ENCODE results near the gene CSPG5.

Gene CSPG5

GRCh38 chr3:47578691-47579632 is at the start of gene CSPG5:
Gene CSPG5, minus strand, starts transcription at chr3:47578865. Its CDS starts 172 bp downstream, at chr3:47578693.
- no peak for DNase-seq (ENCODE audit: low spot score)

- no peak for DNase-seq (ENCODE audit: low spot score)
Measured at GRCh38 chr3:47628426-47628825, 49.8 kb upstream of the CSPG5 start.

- no peak for DNase-seq (ENCODE audit: low spot score)
Measured at GRCh38 chr3:47622671-47623461, 44.2 kb upstream of the CSPG5 start.

- DNase-seq (ENCODE audit: low spot score): peak; percentile 60
Measured at GRCh38 chr3:47617086-47618010, 38.7 kb upstream of the CSPG5 start.

GRCh38 chr3:47614788-47615187 is 36.1 kb upstream of the CSPG5 start:
- DNase-seq (ENCODE audit: low spot score): no peak

GRCh38 chr3:47613722-47614121 is 35.1 kb upstream of the CSPG5 start:
- no peak for DNase-seq (ENCODE audit: low spot score)

- DNase-seq (ENCODE audit: low spot score): no peak
Measured at GRCh38 chr3:47612879-47613278, 34.2 kb upstream of the CSPG5 start.

- DNase-seq (ENCODE audit: low spot score): peak; percentile 76
Measured at GRCh38 chr3:47612178-47612577, 33.5 kb upstream of the CSPG5 start.

GRCh38 chr3:47611576-47611975 is 32.9 kb upstream of the CSPG5 start:
- no peak for DNase-seq (ENCODE audit: low spot score)

- DNase-seq (ENCODE audit: low spot score): no peak
Measured at GRCh38 chr3:47610583-47610982, 31.9 kb upstream of the CSPG5 start.

GRCh38 chr3:47607335-47607734 is 28.7 kb upstream of the CSPG5 start:
- no peak for DNase-seq (ENCODE audit: low spot score)

- no peak for DNase-seq (ENCODE audit: low spot score)
Measured at GRCh38 chr3:47606165-47606564, 27.5 kb upstream of the CSPG5 start.

- DNase-seq (ENCODE audit: low spot score): peak; percentile 88
Measured at GRCh38 chr3:47605652-47606051, 27.0 kb upstream of the CSPG5 start.

GRCh38 chr3:47604145-47604544 is 25.5 kb upstream of the CSPG5 start:
- DNase-seq (ENCODE audit: low spot score): no peak

- DNase-seq (ENCODE audit: low spot score): peak; percentile 62
Measured at GRCh38 chr3:47603332-47603731, 24.7 kb upstream of the CSPG5 start.

- DNase-seq (ENCODE audit: low spot score): no peak
Measured at GRCh38 chr3:47601281-47601680, 22.6 kb upstream of the CSPG5 start.

GRCh38 chr3:47594792-47595191 is 16.1 kb upstream of the CSPG5 start:
- no peak for DNase-seq (ENCODE audit: low spot score)

GRCh38 chr3:47592066-47592795 is 13.6 kb upstream of the CSPG5 start:
- no peak for DNase-seq (ENCODE audit: low spot score)

- no peak for DNase-seq (ENCODE audit: low spot score)
Measured at GRCh38 chr3:47590216-47590615, 11.6 kb upstream of the CSPG5 start.

GRCh38 chr3:47588587-47588986 is 9.9 kb upstream of the CSPG5 start:
- no peak for DNase-seq (ENCODE audit: low spot score)

- no peak for DNase-seq (ENCODE audit: low spot score)
Measured at GRCh38 chr3:47588053-47588452, 9.4 kb upstream of the CSPG5 start.

All from kidney tubule cell (primary cell).